Measurements from ENCODE around the gene MORN1. TPM values are rescaled to one million over a fixed set of nuclear protein-coding genes. Genes with fewer than 3 reads are reported as not detected.
"Not testable (repeated sequence)": the region's sequence is repeated elsewhere in the genome, so short reads cannot be mapped to it uniquely, and the experiment has no call there.

MORN1 gene
- total RNA-seq, 4 donors from 2014 or later: 0.59 to 20.0 (median 9.5) TPM

DNA sequence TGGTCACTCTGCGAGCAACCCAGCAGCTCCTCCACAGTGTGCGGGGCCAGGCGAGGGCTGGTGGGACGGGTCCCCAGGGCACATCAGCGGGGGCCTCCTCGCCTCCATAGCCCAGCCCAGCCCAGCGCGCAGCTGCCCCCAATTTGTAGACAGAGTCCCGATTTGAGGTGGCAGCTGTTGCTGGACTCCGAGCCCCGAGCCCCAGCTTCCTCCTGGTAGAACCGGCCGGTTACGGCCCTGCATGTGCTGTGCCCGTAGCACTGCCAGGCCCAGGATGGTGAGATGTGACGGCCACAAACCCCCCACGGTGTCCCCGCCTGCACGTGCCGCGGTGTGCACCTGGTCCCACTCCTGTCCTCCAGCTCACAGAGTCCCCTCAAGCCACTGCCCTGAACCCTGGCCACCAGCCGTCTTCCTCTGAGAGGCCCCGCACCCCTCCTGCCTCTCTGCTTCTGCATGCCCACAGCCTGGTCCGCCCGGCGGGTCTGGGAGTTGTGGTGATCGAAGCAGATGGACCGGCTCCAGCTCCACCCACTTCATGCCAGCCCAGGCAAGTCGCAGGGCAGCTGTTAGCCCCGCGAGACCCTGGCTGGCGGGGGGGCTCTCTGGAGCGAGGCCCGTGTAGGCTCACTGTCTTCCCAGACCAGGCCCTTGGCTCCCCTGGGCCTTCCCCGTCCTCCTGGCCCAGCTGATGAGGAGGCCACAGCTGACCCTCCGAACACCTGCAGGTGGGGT is 55.5 kb downstream of the MORN1 start:
- Histone ChIP-seq H3K27me3 (no peaks in the 10 kb centered on the region), H3K36me3 (no peaks in the 10 kb centered on the region), H3K27ac (no peak overlapping the region), H3K4me3 (no peak overlapping the region), H3K4me1 (no peaks in the 10 kb centered on the region), H3K9me3 (no peaks in the 10 kb centered on the region)
- no peak for TF ChIP-seq CTCF (IDR thresholded peaks at IDR 0.05)
- no peak for TF ChIP-seq POLR2A (IDR thresholded peaks at IDR 0.05)
- DNase-seq: no peak
- intact Hi-C loops (cut with DNase I; ENCODE audit: low total_unique reads): no loop called here

DNA sequence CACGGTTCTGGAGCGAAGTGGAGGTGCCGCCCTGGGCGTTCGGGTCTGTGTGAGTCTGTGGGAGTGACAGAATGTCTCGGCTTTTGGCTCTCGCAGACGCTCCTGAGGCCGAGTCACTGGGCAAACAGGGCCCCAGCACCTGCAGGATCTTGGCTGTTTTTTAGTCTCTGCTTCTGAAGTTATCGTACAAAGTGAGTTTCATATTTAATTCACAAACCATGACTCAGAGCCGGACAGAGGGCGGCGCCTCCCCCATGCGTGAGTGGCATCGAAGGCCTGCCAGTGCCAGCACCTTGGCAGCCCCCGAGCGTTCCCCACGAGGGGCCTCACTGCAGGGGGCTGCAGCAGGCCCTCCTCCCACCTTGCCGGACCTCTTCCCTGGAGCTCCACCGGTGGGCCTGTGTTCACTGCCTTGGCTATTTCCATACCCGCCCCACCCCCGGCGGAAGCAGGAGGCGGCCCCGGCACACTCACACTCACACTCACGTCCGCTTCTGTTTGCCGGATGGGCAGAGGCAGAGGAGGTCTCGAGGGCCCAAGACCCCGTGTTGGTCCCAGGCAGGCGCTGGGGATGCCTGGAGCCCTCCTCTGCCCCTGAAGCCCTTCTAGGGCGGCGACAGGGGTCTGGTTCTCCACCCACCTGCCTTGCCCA is 56.3 kb downstream of the MORN1 start:
- Histone ChIP-seq H3K27me3 (no peaks in the 10 kb centered on the region), H3K4me1 (no peaks in the 10 kb centered on the region), H3K4me3 (no peak overlapping the region), H3K27ac (peak overlapping the region in 1 of 2 donors; percentile 42), H3K36me3 (no peaks in the 10 kb centered on the region), H3K9me3 (no peaks in the 10 kb centered on the region)
- no peak for TF ChIP-seq POLR2A (IDR thresholded peaks at IDR 0.05)
- TF ChIP-seq CTCF (IDR thresholded peaks at IDR 0.05): no peak
- intact Hi-C loops (cut with DNase I; ENCODE audit: low total_unique reads): no loop called here
- no peak for DNase-seq

- Histone ChIP-seq H3K4me1 (no peaks in the 10 kb centered on the region), H3K4me3 (no peak overlapping the region)
- intact Hi-C loops (cut with DNase I; ENCODE audit: low total_unique reads): no loop called here
Observed at GRCh38 chr1:2334366-2334765, 57.0 kb downstream of the MORN1 start.

GRCh38 chr1:2331580-2331979 is 59.8 kb downstream of the MORN1 start:
- intact Hi-C loops (cut with DNase I; ENCODE audit: low total_unique reads): not testable (repeated sequence)

More at GRCh38 chr1:2334366-2334765, 57.0 kb downstream of the MORN1 start:
- Histone ChIP-seq H3K9me3 (no peaks in the 10 kb centered on the region), H3K27me3 (no peaks in the 10 kb centered on the region), H3K36me3 (no peaks in the 10 kb centered on the region), H3K27ac (peak overlapping the region in 1 of 2 donors; percentile 42)
- DNase-seq: no peak
- no peak for TF ChIP-seq POLR2A (IDR thresholded peaks at IDR 0.05)
- TF ChIP-seq CTCF (IDR thresholded peaks at IDR 0.05): no peak

DNA sequence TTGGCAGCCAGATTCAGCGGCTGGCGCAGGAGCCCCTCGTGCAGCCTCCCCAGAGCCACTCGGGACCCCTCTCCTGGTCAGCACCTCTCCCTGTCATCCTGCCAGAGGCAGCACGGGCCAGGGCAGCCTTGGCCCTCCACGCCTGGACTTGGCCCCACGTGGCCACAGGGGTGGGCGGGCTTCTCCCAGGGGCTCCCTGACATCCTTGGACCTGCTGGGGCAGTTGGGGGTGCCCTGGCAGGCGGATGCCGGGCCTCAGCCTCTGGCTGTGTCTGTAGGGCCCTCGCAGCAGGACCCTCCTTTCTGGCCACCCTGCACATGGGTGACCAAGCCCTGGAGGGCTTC is 60.2 kb downstream of the MORN1 start:
- TF ChIP-seq CTCF (IDR thresholded peaks at IDR 0.05) (no peak), POLR2A (IDR thresholded peaks at IDR 0.05) (no peak)
- H3K27ac ChIP-seq: peak overlapping the region; percentile 33 to 67
- DNase-seq: no peak
- no peaks in the 10 kb centered on the region for H3K27me3 ChIP-seq
- intact Hi-C loops (cut with DNase I; ENCODE audit: low total_unique reads): no loop called here
- no peak overlapping the region for H3K4me3 ChIP-seq
- no peaks in the 10 kb centered on the region for H3K9me3 ChIP-seq
- no peaks in the 10 kb centered on the region for H3K36me3 ChIP-seq
- no peaks in the 10 kb centered on the region for H3K4me1 ChIP-seq

More at GRCh38 chr1:2331580-2331979, 59.8 kb downstream of the MORN1 start:
- not testable (repeated sequence) for H3K36me3 ChIP-seq, DNase-seq, H3K4me3 ChIP-seq, H3K4me1 ChIP-seq, H3K27me3 ChIP-seq, H3K9me3 ChIP-seq
- H3K27ac ChIP-seq: peak overlapping the region; percentile 33 to 67

Measured in uterus (tissue), 4 donors.